PC-9 (cell line): ENCODE data around the gene SCEL. TPM values are rescaled to one million over a fixed set of nuclear protein-coding genes. Genes with fewer than 3 reads are reported as not detected.
"Not testable (repeated sequence)": the region's sequence is repeated elsewhere in the genome, so short reads cannot be mapped to it uniquely, and the experiment has no call there.

Experiments
- BruUV-seq: library from RNA; stranded (reverse); fragments of 400-500 nt; replicated peaks from 2 replicates; lab custom pipeline; 2021; lab: Mats Ljungman, UMichigan
- CTCF ChIA-PET: fragments of 300-600 bp; sonication (Branson Sonifier 250); formaldehyde crosslinking; loops from one replicate; lab custom pipeline; 2022; ENCODE audit warnings: antibody characterized with exemption; lab: Charles Lee
- POLR2A ChIA-PET: fragments of 300-600 bp; sonication (Branson Sonifier 250); formaldehyde crosslinking; loops from one replicate; lab custom pipeline; 2022; ENCODE audit warnings: antibody characterized with exemption; ENCODE audit not compliant: unreplicated experiment; lab: Charles Lee
- DNase-seq, 2 experiments: peaks; one replicate each; pipeline versions ENCODE4 v3.0.0 to v3.0.0-alpha.2; 2015 to 2022; ENCODE audit warnings: mixed read lengths in 1 of 2
- H2AFZ ChIP-seq: fragments of 200-600 bp; sonication (generic); 2 replicates; pipeline ENCODE4 v1.8.1; 2017; ENCODE audit warnings: antibody characterized with exemption
- H3F3A ChIP-seq: fragments of 200-600 bp; sonication (generic); 2 replicates; pipeline ENCODE4 v1.8.1; 2017; ENCODE audit warnings: antibody characterized with exemption, mild to moderate bottlenecking, low read depth; ENCODE audit not compliant: insufficient read depth
- H3K27ac ChIP-seq: fragments of 200-600 bp; sonication (generic); 2 replicates; pipeline ENCODE4 v1.6.1; 2016; ENCODE audit warnings: mixed run types
- H3K27me3 ChIP-seq: fragments of 200-600 bp; sonication (generic); 2 replicates; pipeline ENCODE4 v1.6.1; 2016; ENCODE audit warnings: low read depth, mixed run types; ENCODE audit not compliant: insufficient read depth
- H3K36me3 ChIP-seq: fragments of 200-600 bp; sonication (generic); 2 replicates; pipeline ENCODE4 v1.6.1; 2016; ENCODE audit warnings: low read depth, mixed run types
- H3K4me1 ChIP-seq: fragments of 200-600 bp; sonication (generic); replicated peaks from 2 replicates; pipeline ENCODE4 v1.6.1; 2016; ENCODE audit warnings: mixed run types; ENCODE audit not compliant: insufficient read depth
- H3K4me2 ChIP-seq: fragments of 200-600 bp; sonication (generic); 2 replicates; pipeline ENCODE4 v1.6.1; 2017; ENCODE audit warnings: mixed run types
- H3K4me3 ChIP-seq: fragments of 200-600 bp; sonication (generic); 2 replicates; pipeline ENCODE4 v1.6.1; 2016; ENCODE audit warnings: mixed run types
- H3K79me2 ChIP-seq: fragments of 200-600 bp; sonication (generic); 2 replicates; pipeline ENCODE4 v1.6.1; 2017; ENCODE audit warnings: low read depth, mixed run types
- H3K9me2 ChIP-seq: fragments of 200-600 bp; sonication (generic); 2 replicates; pipeline ENCODE4 v1.8.1; 2017; ENCODE audit warnings: mild to moderate bottlenecking; ENCODE audit not compliant: insufficient read depth
- H3K9me3 ChIP-seq: fragments of 200-600 bp; sonication (generic); 2 replicates; pipeline ENCODE4 v1.8.1; 2016; ENCODE audit warnings: low read depth; ENCODE audit not compliant: insufficient read depth
- H4K20me1 ChIP-seq: fragments of 200-600 bp; sonication (generic); 2 replicates; pipeline ENCODE4 v1.8.1; 2017; ENCODE audit not compliant: insufficient read depth
- EZH2 ChIP-seq: fragments of 200-600 bp; sonication (generic); IDR thresholded peaks from 2 replicates; pipeline ENCODE4 v1.8.0; 2017; ENCODE audit warnings: antibody characterized with exemption, low read depth
- intact Hi-C: fragments of 100-400 bp; cut with micrococcal nuclease; formaldehyde crosslinking; loops from one replicate; pipeline ENCODE4 v1.10.0; 2022; ENCODE audit not compliant: unreplicated experiment
- total RNA-seq: library from RNA; stranded (reverse); gene quantifications from 2 replicates; pipeline ENCODE4 v1.2.3, GENCODE V29; 2021
- TF ChIP-seq, protein P1 (sequence below): fragments of 200-600 bp; sonication (generic); conservative IDR thresholded peaks from 2 replicates; pipeline ENCODE4 v1.6.1; 2017; ENCODE audit warnings: mixed run types, antibody characterized with exemption, mild to moderate bottlenecking, moderate library complexity

Gene SCEL
- total RNA-seq, 1 experiment from 2014 or later = 32.5 TPM

DNA sequence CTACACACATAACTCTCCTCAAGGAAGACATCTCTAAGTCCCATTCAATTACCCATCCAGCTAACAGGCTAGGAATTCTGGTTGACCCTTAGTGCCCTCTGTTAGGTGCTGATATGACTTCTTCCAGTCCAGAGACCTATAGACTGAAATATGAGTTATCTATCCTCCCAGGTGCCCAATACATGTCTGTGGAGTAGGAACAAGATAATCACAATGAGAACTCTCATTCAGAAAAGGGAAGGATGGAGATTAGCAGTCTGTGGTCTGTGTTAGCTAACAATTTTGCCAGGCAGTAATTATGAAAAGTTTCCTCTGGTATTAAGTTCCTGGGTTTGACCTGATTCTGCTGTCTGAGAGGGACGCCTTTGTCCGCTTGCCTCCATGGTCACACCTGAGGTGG lies 117.8 kb downstream of the SCEL start:
- H3F3A ChIP-seq = no peaks in the 10 kb centered on the region
- BruUV-seq = no TSS peak
- no peaks in the 10 kb centered on the region for H3K27me3 ChIP-seq
- H3K9me3 ChIP-seq = no peaks in the 10 kb centered on the region; the same call in 1 of the 2 replicates
- no peak overlapping the region for H3K4me3 ChIP-seq
- CTCF ChIA-PET = no interaction called here
- TF ChIP-seq, protein P1, sequence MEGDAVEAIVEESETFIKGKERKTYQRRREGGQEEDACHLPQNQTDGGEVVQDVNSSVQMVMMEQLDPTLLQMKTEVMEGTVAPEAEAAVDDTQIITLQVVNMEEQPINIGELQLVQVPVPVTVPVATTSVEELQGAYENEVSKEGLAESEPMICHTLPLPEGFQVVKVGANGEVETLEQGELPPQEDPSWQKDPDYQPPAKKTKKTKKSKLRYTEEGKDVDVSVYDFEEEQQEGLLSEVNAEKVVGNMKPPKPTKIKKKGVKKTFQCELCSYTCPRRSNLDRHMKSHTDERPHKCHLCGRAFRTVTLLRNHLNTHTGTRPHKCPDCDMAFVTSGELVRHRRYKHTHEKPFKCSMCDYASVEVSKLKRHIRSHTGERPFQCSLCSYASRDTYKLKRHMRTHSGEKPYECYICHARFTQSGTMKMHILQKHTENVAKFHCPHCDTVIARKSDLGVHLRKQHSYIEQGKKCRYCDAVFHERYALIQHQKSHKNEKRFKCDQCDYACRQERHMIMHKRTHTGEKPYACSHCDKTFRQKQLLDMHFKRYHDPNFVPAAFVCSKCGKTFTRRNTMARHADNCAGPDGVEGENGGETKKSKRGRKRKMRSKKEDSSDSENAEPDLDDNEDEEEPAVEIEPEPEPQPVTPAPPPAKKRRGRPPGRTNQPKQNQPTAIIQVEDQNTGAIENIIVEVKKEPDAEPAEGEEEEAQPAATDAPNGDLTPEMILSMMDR = no peak
- TF ChIP-seq EZH2 = no peak
- no peaks in the 10 kb centered on the region for H4K20me1 ChIP-seq
- no peaks in the 10 kb centered on the region for H3K4me1 ChIP-seq
- DNase-seq = no peak
- H3K36me3 ChIP-seq = no peaks in the 10 kb centered on the region
- intact Hi-C loops = no loop called here
- POLR2A ChIA-PET = no interaction called here
- peaks cover 8% of the 10 kb centered on the region; the same call in 1 of the 2 replicates for H3K9me2 ChIP-seq
- H2AFZ ChIP-seq = no peak overlapping the region
- H3K27ac ChIP-seq = no peak overlapping the region
- H3K4me2 ChIP-seq = no peak overlapping the region
- H3K79me2 ChIP-seq = no peaks in the 10 kb centered on the region

DNA sequence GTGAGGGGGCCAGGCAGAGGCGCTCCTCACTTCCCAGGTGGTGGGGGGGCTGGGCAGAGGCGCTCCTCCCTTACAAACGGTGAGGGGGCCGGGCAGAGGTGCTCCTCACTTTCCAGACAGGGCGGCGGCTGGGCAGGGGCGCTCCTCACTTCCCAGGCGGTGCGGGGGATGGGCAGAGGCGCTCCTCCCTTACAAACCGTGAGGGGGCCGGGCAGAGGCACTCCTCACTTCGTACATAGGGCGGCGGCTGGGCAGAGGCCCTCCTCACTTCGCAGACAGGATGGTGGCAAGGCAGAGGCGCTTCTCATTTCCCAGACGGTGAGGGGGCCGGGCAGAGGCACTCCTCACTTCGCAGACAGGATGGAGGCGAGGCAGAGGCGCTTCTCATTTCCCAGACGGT lies 124.5 kb downstream of the SCEL start:
- H3K27ac ChIP-seq, H3K4me3 ChIP-seq, H3K36me3 ChIP-seq, H2AFZ ChIP-seq, H4K20me1 ChIP-seq, H3K27me3 ChIP-seq, H3K79me2 ChIP-seq, POLR2A ChIA-PET, DNase-seq, BruUV-seq, H3K4me2 ChIP-seq, intact Hi-C loops, H3K4me1 ChIP-seq, CTCF ChIA-PET, H3K9me3 ChIP-seq, H3K9me2 ChIP-seq, H3F3A ChIP-seq: not testable (repeated sequence)

DNA sequence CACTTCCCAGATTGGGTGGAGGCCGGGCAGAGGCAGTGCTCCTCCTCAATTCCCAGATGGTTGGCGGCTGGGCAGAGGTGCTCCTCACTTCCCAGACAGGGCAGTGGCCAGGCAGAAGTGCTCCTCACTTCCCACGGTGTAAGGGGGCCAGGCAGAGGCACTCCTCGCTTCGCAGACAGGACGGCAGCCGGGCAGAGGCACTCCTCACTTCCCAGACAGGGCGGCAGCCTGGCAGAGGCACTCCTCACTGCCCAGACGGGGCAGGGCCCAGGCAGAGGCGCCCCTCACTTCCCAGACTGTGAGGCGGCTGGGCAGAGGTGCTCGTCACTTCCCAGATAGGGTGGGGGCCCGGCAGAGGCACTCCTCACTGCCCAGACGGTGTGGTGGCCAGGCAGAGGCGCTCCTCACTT lies 125.3 kb downstream of the SCEL start:
- Histone ChIP-seq H3F3A (no peaks in the 10 kb centered on the region), H3K36me3 (no peaks in the 10 kb centered on the region), H4K20me1 (no peaks in the 10 kb centered on the region), H3K4me3 (no peak overlapping the region), H3K4me1 (no peaks in the 10 kb centered on the region), H3K27me3 (no peaks in the 10 kb centered on the region), H3K9me3 (no peaks in the 10 kb centered on the region), H3K4me2 (no peak overlapping the region), H3K9me2 (peaks cover 8% of the 10 kb centered on the region; the same call in 1 of the 2 replicates), H3K79me2 (no peaks in the 10 kb centered on the region), H3K27ac (no peak overlapping the region), H2AFZ (no peak overlapping the region)
- no TSS peak for BruUV-seq
- no peak for DNase-seq
- intact Hi-C loops = no loop called here
- ChIA-PET CTCF (no interaction called here), POLR2A (no interaction called here)
- TF ChIP-seq, protein P1 = no peak
- TF ChIP-seq EZH2 = no peak

DNA sequence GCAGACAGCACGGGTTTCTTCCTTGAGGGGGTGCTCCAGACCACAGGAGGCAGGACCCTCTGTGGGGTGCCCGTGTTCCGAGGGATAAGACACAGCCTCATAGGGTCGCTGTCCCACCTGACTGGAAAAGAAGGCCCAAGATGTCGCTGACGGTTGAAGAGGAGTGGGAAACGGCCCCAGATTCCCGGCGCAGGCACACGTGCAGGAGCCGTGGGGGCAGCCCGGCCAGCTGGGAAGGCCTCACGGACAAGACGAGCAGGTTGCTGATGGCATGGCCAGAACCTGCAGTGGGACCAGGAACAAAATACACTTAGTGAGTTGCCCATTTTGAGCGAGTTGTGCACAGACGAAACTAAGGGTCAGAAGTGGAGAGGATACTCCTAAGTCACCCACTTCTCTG lies 126.8 kb downstream of the SCEL start:
- H2AFZ ChIP-seq, POLR2A ChIA-PET, H3K4me2 ChIP-seq, DNase-seq, H3K36me3 ChIP-seq, H3F3A ChIP-seq, H3K79me2 ChIP-seq, H3K9me3 ChIP-seq, intact Hi-C loops, H4K20me1 ChIP-seq, H3K27ac ChIP-seq, H3K4me3 ChIP-seq, H3K4me1 ChIP-seq, CTCF ChIA-PET, H3K9me2 ChIP-seq, BruUV-seq, H3K27me3 ChIP-seq: not testable (repeated sequence)

DNA sequence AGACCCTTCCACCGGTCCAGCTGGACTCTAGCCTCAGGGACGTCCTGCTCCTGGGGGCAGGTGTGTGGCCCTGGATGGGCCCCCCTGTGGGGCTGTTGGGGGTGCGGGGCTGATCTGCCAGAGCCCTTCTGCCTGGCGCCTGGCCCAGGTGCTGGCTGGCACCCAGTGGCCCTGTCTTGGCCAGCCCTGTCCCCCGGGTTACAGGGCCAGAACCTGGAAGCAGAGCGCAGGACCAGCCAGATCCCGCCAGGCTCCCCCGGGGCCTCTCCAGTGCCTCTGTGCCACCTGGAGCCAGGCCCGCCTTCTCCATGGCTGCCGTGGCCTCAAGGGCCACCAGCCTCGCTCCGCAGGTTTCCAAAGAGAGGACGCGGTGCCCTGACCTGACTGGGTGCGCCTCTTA lies 127.3 kb downstream of the SCEL start:
- H3K79me2 ChIP-seq, H3K4me2 ChIP-seq, POLR2A ChIA-PET, H3K9me2 ChIP-seq, H2AFZ ChIP-seq, H3K27ac ChIP-seq, H3K4me3 ChIP-seq, H3K4me1 ChIP-seq, H3F3A ChIP-seq, CTCF ChIA-PET, H3K27me3 ChIP-seq, BruUV-seq, DNase-seq, intact Hi-C loops, H3K9me3 ChIP-seq, H3K36me3 ChIP-seq, H4K20me1 ChIP-seq: not testable (repeated sequence)
